Right lobe of liver (tissue), 6 donors: ENCODE data around the gene MYL3. TPM values are rescaled to one million over a fixed set of nuclear protein-coding genes. Genes with fewer than 3 reads are reported as not detected.

Experiments used
- ATAC-seq, 4 donors: fragments of 200-7000 bp; cut with Tn5 transposase; one replicate each; pipeline ENCODE4 v1.9.1; 2020; ENCODE audit warnings: mild to moderate bottlenecking in 4 of 4, moderate library complexity in 4 of 4
- DNase-seq, 3 donors: peaks; one replicate each; pipeline ENCODE4 v3.0.0-alpha.2; 2020
- H3K27ac ChIP-seq, 3 donors: fragments of 200-600 bp; one replicate each; pipeline ENCODE4 v1.8.0; 2022
- H3K27me3 ChIP-seq, 2 donors: fragments of 200-600 bp; one replicate each; pipeline ENCODE4 v1.8.0; 2022
- H3K36me3 ChIP-seq, 4 donors: fragments of 200-600 bp; sonication (generic) in 1 of 4; one replicate each; pipeline versions ENCODE4 v1.5.1 to v1.8.0; 2017 to 2022; ENCODE audit warnings: control low read depth in 1 of 4
- H3K4me1 ChIP-seq, 4 donors: fragments of 200-600 bp; sonication (generic) in 1 of 4; one replicate each; pipeline versions ENCODE4 v1.5.1 to v1.8.0; 2017 to 2022; ENCODE audit warnings: control low read depth in 1 of 4
- H3K4me3 ChIP-seq, 3 donors: fragments of 200-600 bp; one replicate each; pipeline ENCODE4 v1.8.0; 2022
- H3K9me3 ChIP-seq, 4 donors: fragments of 200-600 bp; sonication (generic) in 1 of 4; one replicate each; pipeline versions ENCODE4 v1.5.1 to v1.8.0; 2017 to 2022; ENCODE audit warnings: control low read depth in 1 of 4
- CTCF ChIP-seq, 4 donors: fragments of 200-600 bp in 3 of 4; fragments of 450-650 bp in 1 of 4; IDR thresholded peaks; one replicate each; pipeline versions ENCODE4 v1.5.1 to v1.8.0; 2016 to 2022; ENCODE audit warnings: antibody characterized with exemption in 4 of 4, mild to moderate bottlenecking in 2 of 4
- POLR2A ChIP-seq: fragments of 450-650 bp; IDR thresholded peaks from one replicate; pipeline ENCODE4 v1.6.1; 2017; ENCODE audit warnings: antibody characterized with exemption, mild to moderate bottlenecking
- WGBS: methylation state at CpG from one replicate; pipeline ENCODE4 v1.1.6; 2018; ENCODE audit warnings: low coverage, low lambda C conversion rate; ENCODE audit not compliant: insufficient coverage; ENCODE audit errors: missing lambda C conversion rate; 5-methylcytosine and 5-hydroxymethylcytosine counted together
- intact Hi-C, 2 donors: fragments of 100-400 bp; cut with DNase I; formaldehyde crosslinking; loops; one replicate each; pipeline versions ENCODE4 v1.11.2 to v1.14.1; 2022
- total RNA-seq, 6 experiments: library from RNA; depleted of rRNA in 2 of 6; stranded (reverse); fragments of >200 nt in 2 of 6; fragmentation: NEBNext Ultra II Directional in 3 of 6; extraction: Animal tissue kit (Norgen Biotek cat#: 25700) in 3 of 6; gene quantifications; one replicate each; pipeline versions ENCODE4 v1.1.0 to v1.2.4, GENCODE V29; 2016 to 2023
- donor health status: DM: no; HTN: yes; CAD: no.
- donor health status: DM: no; HTN: no; CAD: no.
- donor health status: DM: no; HTN: no; CAD: no.
- donor health status: DM: no; HTN: yes; CAD: no.
- donor health status: DM: no; HTN: yes; CAD: no.

MYL3 gene
- total RNA-seq, 6 experiments from 2014 or later = 0.37 to 2.0 (median 1.00) TPM

GRCh38 chr3:46908986-46909534, 45.8 kb upstream of the MYL3 start:
- intact Hi-C loops = loop anchor here in 1 of 2 donors (10.0 kb wide), 1 partner anchor 54 kb away; no protein-coding TSS in a partner anchor
- peak in 2 of 4 donors; percentile 2 to 3 for ATAC-seq
- WGBS = 33% methylated on average over 1 of the region's 8 CpGs

GRCh38 chr3:46908294-46908985, 45.2 kb upstream of the MYL3 start:
- Histone ChIP-seq H3K9me3 (no peaks in the 10 kb centered on the region), H3K27ac (no peak overlapping the region), H3K4me1 (peaks cover 0 to 24% (median 11%) of the 10 kb centered on the region in 4 donors), H3K27me3 (no peaks in the 10 kb centered on the region), H3K36me3 (no peaks in the 10 kb centered on the region), H3K4me3 (no peak overlapping the region)
- peak; percentile 43 to 67 (median 60) for ATAC-seq
- intact Hi-C loops = loop anchor here in 1 of 2 donors (10.0 kb wide), 1 partner anchor 54 kb away; no protein-coding TSS in a partner anchor
- DNase-seq = peak in 1 of 3 donors; percentile 56
- TF ChIP-seq CTCF (IDR thresholded peaks at IDR 0.05) (peak; percentile 26 to 50 (median 46)), POLR2A (no peak)
- 51% methylated on average over 10 of the region's 24 CpGs for WGBS

More at GRCh38 chr3:46908986-46909534, 45.8 kb upstream of the MYL3 start:
- no peak for TF ChIP-seq CTCF (IDR thresholded peaks at IDR 0.05)
- no peak for TF ChIP-seq POLR2A
- peak in 1 of 3 donors; percentile 54 for DNase-seq
- no peak overlapping the region for H3K4me3 ChIP-seq
- no peaks in the 10 kb centered on the region for H3K27me3 ChIP-seq
- peaks cover 0 to 29% (median 11%) of the 10 kb centered on the region in 4 donors for H3K4me1 ChIP-seq
- no peaks in the 10 kb centered on the region for H3K9me3 ChIP-seq
- no peaks in the 10 kb centered on the region for H3K36me3 ChIP-seq
- H3K27ac ChIP-seq = no peak overlapping the region

GRCh38 chr3:46907960-46908293, 44.7 kb upstream of the MYL3 start:
- H3K9me3 ChIP-seq = no peaks in the 10 kb centered on the region
- no peak for DNase-seq
- ATAC-seq = no peak
- no peaks in the 10 kb centered on the region for H3K36me3 ChIP-seq
- TF ChIP-seq POLR2A (no peak), CTCF (IDR thresholded peaks at IDR 0.05) (no peak)
- no peak overlapping the region for H3K27ac ChIP-seq
- no peaks in the 10 kb centered on the region for H3K27me3 ChIP-seq
- no peak overlapping the region for H3K4me3 ChIP-seq
- peaks cover 0 to 19% (median 11%) of the 10 kb centered on the region in 4 donors for H3K4me1 ChIP-seq
- WGBS = 22% methylated on average over 1 of the region's 1 CpG
- intact Hi-C loops = loop anchor here in 1 of 2 donors (10.0 kb wide), 1 partner anchor 53 kb away; no protein-coding TSS in a partner anchor

- 72% methylated on average over 4 of the region's 12 CpGs for WGBS
- peaks cover 0 to 19% (median 11%) of the 10 kb centered on the region in 4 donors for H3K4me1 ChIP-seq
- H3K27me3 ChIP-seq = no peaks in the 10 kb centered on the region
- no peak overlapping the region for H3K4me3 ChIP-seq
- TF ChIP-seq CTCF (IDR thresholded peaks at IDR 0.05) (no peak), POLR2A (no peak)
- ATAC-seq = no peak
- DNase-seq = peak in 1 of 3 donors; percentile 49
- H3K36me3 ChIP-seq = no peaks in the 10 kb centered on the region
- H3K9me3 ChIP-seq = no peaks in the 10 kb centered on the region
- intact Hi-C loops = loop anchor here in 1 of 2 donors (10.0 kb wide), 1 partner anchor 52 kb away; no protein-coding TSS in a partner anchor
- no peak overlapping the region for H3K27ac ChIP-seq
Measured at GRCh38 chr3:46907271-46907670, 44.0 kb upstream of the MYL3 start.
